Measurements from ENCODE around the gene USP17L18.
"Not testable (repeated sequence)": the region's sequence is repeated elsewhere in the genome, so short reads cannot be mapped to it uniquely, and the experiment has no call there.

The USP17L18 gene, protein sequence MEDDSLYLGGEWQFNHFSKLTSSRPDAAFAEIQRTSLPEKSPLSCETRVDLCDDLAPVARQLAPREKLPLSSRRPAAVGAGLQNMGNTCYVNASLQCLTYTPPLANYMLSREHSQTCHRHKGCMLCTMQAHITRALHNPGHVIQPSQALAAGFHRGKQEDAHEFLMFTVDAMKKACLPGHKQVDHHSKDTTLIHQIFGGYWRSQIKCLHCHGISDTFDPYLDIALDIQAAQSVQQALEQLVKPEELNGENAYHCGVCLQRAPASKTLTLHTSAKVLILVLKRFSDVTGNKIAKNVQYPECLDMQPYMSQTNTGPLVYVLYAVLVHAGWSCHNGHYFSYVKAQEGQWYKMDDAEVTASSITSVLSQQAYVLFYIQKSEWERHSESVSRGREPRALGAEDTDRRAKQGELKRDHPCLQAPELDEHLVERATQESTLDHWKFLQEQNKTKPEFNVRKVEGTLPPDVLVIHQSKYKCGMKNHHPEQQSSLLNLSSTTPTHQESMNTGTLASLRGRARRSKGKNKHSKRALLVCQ

DNA sequence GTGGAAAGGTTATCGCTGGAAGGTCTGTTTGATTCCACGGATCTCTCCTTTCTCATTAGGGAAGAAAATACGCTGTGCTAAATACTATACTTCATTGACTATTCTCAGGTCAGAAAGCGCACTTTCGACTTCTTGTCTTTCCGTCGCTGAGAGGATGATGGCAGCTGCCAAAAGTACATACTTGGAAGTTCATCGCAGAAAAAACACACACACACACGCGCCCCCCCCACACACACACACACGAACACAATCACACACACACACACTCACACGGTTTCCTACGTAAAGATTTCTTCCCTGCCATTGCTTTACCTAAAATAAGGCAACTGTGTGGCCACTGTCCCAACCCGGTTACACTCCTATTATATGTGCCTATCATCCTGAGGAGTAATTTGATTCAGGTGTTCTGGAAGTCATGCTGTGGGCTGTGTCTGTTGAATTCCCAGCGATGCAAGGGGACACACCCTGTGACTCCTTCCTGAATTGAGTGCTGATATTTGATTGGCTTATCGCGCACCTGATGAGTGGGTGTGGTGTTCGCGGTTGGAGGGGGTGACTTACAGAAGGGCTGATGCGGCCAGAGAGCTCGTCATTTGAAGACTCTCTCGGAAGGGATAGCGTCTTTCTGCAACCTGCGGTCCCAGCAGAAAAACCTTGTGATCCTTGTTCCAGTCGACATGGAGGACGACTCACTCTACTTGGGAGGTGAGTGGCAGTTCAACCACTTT, at the start of gene USP17L18:
TSS of gene USP17L18 (plus strand) at position 678 of the 728 bp plus-strand sequence. CDS start at position 678, 0 bp downstream.
- not testable (repeated sequence) for H3K27ac ChIP-seq; H3K36me3 ChIP-seq (ENCODE audit: insufficient read depth); H3K9ac ChIP-seq; H3K79me2 ChIP-seq (ENCODE audit: insufficient read depth, low read depth); H2AFZ ChIP-seq (ENCODE audit: low read depth); H3K4me3 ChIP-seq (IDR thresholded peaks at IDR 0.05; ENCODE audit: insufficient read depth, low read depth, low read length); H3K27me3 ChIP-seq (ENCODE audit: insufficient read depth, low read depth); H4K20me1 ChIP-seq (ENCODE audit: insufficient read depth); H3K4me2 ChIP-seq; H3K4me1 ChIP-seq (ENCODE audit: low read depth, poor library complexity, severe bottlenecking)

DNA sequence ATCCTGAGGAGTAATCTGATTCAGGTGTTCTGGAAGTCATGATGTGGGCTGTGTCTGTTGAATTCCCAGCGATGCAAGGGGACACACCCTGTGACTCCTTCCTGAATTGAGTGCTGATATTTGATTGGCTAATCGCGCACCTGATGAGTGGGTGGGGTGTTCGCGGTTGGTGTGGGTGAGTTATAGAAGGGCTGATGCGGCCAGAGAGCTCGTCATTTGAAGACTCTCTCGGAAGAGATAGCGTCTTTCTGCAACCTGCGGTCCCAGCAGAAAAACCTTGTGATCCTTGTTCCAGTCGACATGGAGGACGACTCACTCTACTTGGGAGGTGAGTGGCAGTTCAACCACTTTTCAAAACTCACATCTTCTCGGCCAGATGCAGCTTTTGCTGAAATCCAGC, 38.1 kb upstream of the USP17L18 start, which contains the start of gene USP17L10:
TSS of gene USP17L10 (plus strand) at position 301 of the 400 bp plus-strand sequence. CDS start at position 301, 0 bp downstream.
- H3K9ac ChIP-seq; H3K4me1 ChIP-seq (ENCODE audit: low read depth, poor library complexity, severe bottlenecking); H4K20me1 ChIP-seq (ENCODE audit: insufficient read depth); H3K79me2 ChIP-seq (ENCODE audit: insufficient read depth, low read depth); H2AFZ ChIP-seq (ENCODE audit: low read depth); H3K36me3 ChIP-seq (ENCODE audit: insufficient read depth); H3K27ac ChIP-seq; H3K4me3 ChIP-seq (IDR thresholded peaks at IDR 0.05; ENCODE audit: insufficient read depth, low read depth, low read length); H3K4me2 ChIP-seq; H3K27me3 ChIP-seq (ENCODE audit: insufficient read depth, low read depth): not testable (repeated sequence)

DNA sequence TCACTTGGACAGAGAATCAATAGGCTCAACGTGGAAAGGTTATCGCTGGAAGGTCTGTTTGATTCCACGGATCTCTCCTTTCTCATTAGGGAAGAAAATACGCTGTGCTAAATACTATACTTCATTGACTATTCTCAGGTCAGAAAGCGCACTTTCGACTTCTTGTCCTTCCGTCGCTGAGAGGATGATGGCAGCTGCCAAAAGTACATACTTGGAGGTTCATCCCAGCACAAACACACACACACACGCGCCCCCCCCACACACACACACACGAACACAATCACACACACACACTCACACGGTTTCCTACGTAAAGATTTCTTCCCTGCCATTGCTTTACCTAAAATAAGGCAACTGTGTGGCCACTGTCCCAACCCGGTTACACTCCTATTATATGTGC, 33.7 kb upstream of the USP17L18 start:
- not testable (repeated sequence) for H3K4me3 ChIP-seq (IDR thresholded peaks at IDR 0.05; ENCODE audit: insufficient read depth, low read depth, low read length); H2AFZ ChIP-seq (ENCODE audit: low read depth); H3K9ac ChIP-seq; H3K36me3 ChIP-seq (ENCODE audit: insufficient read depth); H3K4me2 ChIP-seq; H3K27me3 ChIP-seq (ENCODE audit: insufficient read depth, low read depth); H3K79me2 ChIP-seq (ENCODE audit: insufficient read depth, low read depth); H3K27ac ChIP-seq; H4K20me1 ChIP-seq (ENCODE audit: insufficient read depth); H3K4me1 ChIP-seq (ENCODE audit: low read depth, poor library complexity, severe bottlenecking)

DNA sequence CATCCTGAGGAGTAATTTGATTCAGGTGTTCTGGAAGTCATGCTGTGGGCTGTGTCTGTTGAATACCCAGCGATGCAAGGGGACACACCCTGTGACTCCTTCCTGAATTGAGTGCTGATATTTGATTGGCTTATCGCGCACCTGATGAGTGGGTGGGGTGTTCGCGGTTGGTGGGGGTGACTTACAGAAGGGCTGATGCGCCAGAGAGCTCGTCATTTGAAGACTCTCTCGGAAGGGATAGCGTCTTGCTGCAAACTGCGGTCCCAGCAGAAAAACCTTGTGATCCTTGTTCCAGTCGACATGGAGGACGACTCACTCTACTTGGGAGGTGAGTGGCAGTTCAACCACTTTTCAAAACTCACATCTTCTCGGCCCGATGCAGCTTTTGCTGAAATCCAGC, 33.3 kb upstream of the USP17L18 start, which contains the start of gene USP17L11:
TSS of gene USP17L11 (plus strand) at position 301 of the 400 bp plus-strand sequence. CDS start at position 301, 0 bp downstream.
- not testable (repeated sequence) for H4K20me1 ChIP-seq (ENCODE audit: insufficient read depth); H3K4me1 ChIP-seq (ENCODE audit: low read depth, poor library complexity, severe bottlenecking); H3K4me3 ChIP-seq (IDR thresholded peaks at IDR 0.05; ENCODE audit: insufficient read depth, low read depth, low read length); H3K27ac ChIP-seq; H3K27me3 ChIP-seq (ENCODE audit: insufficient read depth, low read depth); H2AFZ ChIP-seq (ENCODE audit: low read depth); H3K4me2 ChIP-seq; H3K79me2 ChIP-seq (ENCODE audit: insufficient read depth, low read depth); H3K36me3 ChIP-seq (ENCODE audit: insufficient read depth); H3K9ac ChIP-seq

GRCh38 chr4:9219852-9220251, 28.6 kb upstream of the USP17L18 start, which contains the start of gene USP17L12:
TSS of gene USP17L12 (plus strand) at chr4:9220152. CDS start at chr4:9220152, 0 bp downstream.
- H3K4me1 ChIP-seq (ENCODE audit: low read depth, poor library complexity, severe bottlenecking); H3K9ac ChIP-seq; H3K4me3 ChIP-seq (IDR thresholded peaks at IDR 0.05; ENCODE audit: insufficient read depth, low read depth, low read length); H3K36me3 ChIP-seq (ENCODE audit: insufficient read depth); H2AFZ ChIP-seq (ENCODE audit: low read depth); H3K27ac ChIP-seq; H3K79me2 ChIP-seq (ENCODE audit: insufficient read depth, low read depth); H3K4me2 ChIP-seq; H4K20me1 ChIP-seq (ENCODE audit: insufficient read depth); H3K27me3 ChIP-seq (ENCODE audit: insufficient read depth, low read depth): not testable (repeated sequence)

DNA sequence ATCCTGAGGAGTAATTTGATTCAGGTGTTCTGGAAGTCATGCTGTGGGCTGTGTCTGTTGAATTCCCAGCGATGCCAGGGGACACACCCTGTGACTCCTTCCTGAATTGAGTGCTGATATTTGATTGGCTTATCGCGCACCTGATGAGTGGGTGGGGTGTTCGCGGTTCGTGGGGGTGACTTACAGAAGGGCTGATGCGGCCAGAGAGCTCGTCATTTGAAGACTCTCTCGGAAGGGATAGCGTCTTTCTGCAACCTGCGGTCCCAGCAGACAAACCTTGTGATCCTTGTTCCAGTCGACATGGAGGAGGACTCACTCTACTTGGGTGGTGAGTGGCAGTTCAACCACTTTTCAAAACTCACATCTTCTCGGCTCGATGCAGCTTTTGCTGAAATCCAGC, 23.8 kb upstream of the USP17L18 start, which contains the start of gene USP17L13:
TSS of gene USP17L13 (plus strand) at position 301 of the 400 bp plus-strand sequence. CDS start at position 301, 0 bp downstream.
- H4K20me1 ChIP-seq (ENCODE audit: insufficient read depth); H3K27me3 ChIP-seq (ENCODE audit: insufficient read depth, low read depth); H3K79me2 ChIP-seq (ENCODE audit: insufficient read depth, low read depth); H2AFZ ChIP-seq (ENCODE audit: low read depth); H3K4me2 ChIP-seq; H3K4me3 ChIP-seq (IDR thresholded peaks at IDR 0.05; ENCODE audit: insufficient read depth, low read depth, low read length); H3K27ac ChIP-seq; H3K9ac ChIP-seq; H3K4me1 ChIP-seq (ENCODE audit: low read depth, poor library complexity, severe bottlenecking); H3K36me3 ChIP-seq (ENCODE audit: insufficient read depth): not testable (repeated sequence)

DNA sequence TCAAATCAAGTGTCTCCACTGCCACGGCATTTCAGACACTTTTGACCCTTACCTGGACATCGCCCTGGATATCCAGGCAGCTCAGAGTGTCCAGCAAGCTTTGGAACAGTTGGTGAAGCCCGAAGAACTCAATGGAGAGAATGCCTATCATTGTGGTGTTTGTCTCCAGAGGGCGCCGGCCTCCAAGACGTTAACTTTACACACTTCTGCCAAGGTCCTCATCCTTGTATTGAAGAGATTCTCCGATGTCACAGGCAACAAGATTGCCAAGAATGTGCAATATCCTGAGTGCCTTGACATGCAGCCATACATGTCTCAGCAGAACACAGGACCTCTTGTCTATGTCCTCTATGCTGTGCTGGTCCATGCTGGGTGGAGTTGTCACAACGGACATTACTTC, 18.2 kb upstream of the USP17L18 start:
- H3K4me1 ChIP-seq (ENCODE audit: low read depth, poor library complexity, severe bottlenecking); H3K4me3 ChIP-seq (IDR thresholded peaks at IDR 0.05; ENCODE audit: insufficient read depth, low read depth, low read length); H3K9ac ChIP-seq; H3K79me2 ChIP-seq (ENCODE audit: insufficient read depth, low read depth); H4K20me1 ChIP-seq (ENCODE audit: insufficient read depth); H3K4me2 ChIP-seq; H3K36me3 ChIP-seq (ENCODE audit: insufficient read depth); H3K27me3 ChIP-seq (ENCODE audit: insufficient read depth, low read depth); H3K27ac ChIP-seq; H2AFZ ChIP-seq (ENCODE audit: low read depth): not testable (repeated sequence)

GRCh38 chr4:9234085-9234484, 14.3 kb upstream of the USP17L18 start, which contains the start of gene USP17L15:
TSS of gene USP17L15 (plus strand) at chr4:9234385. CDS start at chr4:9234385, 0 bp downstream.
- not testable (repeated sequence) for H3K4me2 ChIP-seq; H3K4me1 ChIP-seq (ENCODE audit: low read depth, poor library complexity, severe bottlenecking); H3K4me3 ChIP-seq (IDR thresholded peaks at IDR 0.05; ENCODE audit: insufficient read depth, low read depth, low read length); H3K27ac ChIP-seq; H4K20me1 ChIP-seq (ENCODE audit: insufficient read depth); H2AFZ ChIP-seq (ENCODE audit: low read depth); H3K9ac ChIP-seq; H3K36me3 ChIP-seq (ENCODE audit: insufficient read depth); H3K79me2 ChIP-seq (ENCODE audit: insufficient read depth, low read depth); H3K27me3 ChIP-seq (ENCODE audit: insufficient read depth, low read depth)

GRCh38 chr4:9238461-9238860, 10.0 kb upstream of the USP17L18 start:
- not testable (repeated sequence) for H3K36me3 ChIP-seq (ENCODE audit: insufficient read depth); H4K20me1 ChIP-seq (ENCODE audit: insufficient read depth); H3K4me3 ChIP-seq (IDR thresholded peaks at IDR 0.05; ENCODE audit: insufficient read depth, low read depth, low read length); H3K79me2 ChIP-seq (ENCODE audit: insufficient read depth, low read depth); H3K4me2 ChIP-seq; H3K27ac ChIP-seq; H2AFZ ChIP-seq (ENCODE audit: low read depth); H3K4me1 ChIP-seq (ENCODE audit: low read depth, poor library complexity, severe bottlenecking); H3K27me3 ChIP-seq (ENCODE audit: insufficient read depth, low read depth); H3K9ac ChIP-seq

DNA sequence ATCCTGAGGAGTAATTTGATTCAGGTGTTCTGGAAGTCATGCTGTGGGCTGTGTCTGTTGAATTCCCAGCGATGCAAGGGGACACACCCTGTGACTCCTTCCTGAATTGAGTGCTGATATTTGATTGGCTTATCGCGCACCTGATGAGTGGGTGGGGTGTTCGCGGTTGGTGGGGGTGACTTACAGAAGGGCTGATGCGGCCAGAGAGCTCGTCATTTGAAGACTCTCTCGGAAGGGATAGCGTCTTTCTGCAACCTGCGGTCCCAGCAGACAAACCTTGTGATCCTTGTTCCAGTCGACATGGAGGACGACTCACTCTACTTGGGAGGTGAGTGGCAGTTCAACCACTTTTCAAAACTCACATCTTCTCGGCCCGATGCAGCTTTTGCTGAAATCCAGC, 4.9 kb upstream of the USP17L18 start, which contains the start of gene USP17L17:
TSS of gene USP17L17 (plus strand) at position 301 of the 400 bp plus-strand sequence. CDS start at position 301, 0 bp downstream.
- not testable (repeated sequence) for H3K36me3 ChIP-seq (ENCODE audit: insufficient read depth); H3K4me3 ChIP-seq (IDR thresholded peaks at IDR 0.05; ENCODE audit: insufficient read depth, low read depth, low read length); H3K79me2 ChIP-seq (ENCODE audit: insufficient read depth, low read depth); H3K4me2 ChIP-seq; H4K20me1 ChIP-seq (ENCODE audit: insufficient read depth); H3K9ac ChIP-seq; H2AFZ ChIP-seq (ENCODE audit: low read depth); H3K27ac ChIP-seq; H3K4me1 ChIP-seq (ENCODE audit: low read depth, poor library complexity, severe bottlenecking); H3K27me3 ChIP-seq (ENCODE audit: insufficient read depth, low read depth)

Measured in KMS-11 (cell line).